Liver (tissue), 9 donors: Measurements from ENCODE around the gene SERINC5. TPM values are rescaled to one million over a fixed set of nuclear protein-coding genes. Genes with fewer than 3 reads are reported as not detected.

Source experiments
- DNase-seq: peaks from one replicate; pipeline ENCODE4 v3.0.0-alpha.2; 2017; ENCODE audit warnings: low spot score
- H3K27ac ChIP-seq, 2 donors: one replicate each; pipeline ENCODE4 v1.7.0; 2013; ENCODE audit warnings: inconsistent platforms in 2 of 2, low read length in 2 of 2, control low read depth in 1 of 2, low read depth in 1 of 2, mild to moderate bottlenecking in 1 of 2
- H3K27me3 ChIP-seq, 4 donors: one replicate each; pipeline versions ENCODE4 v1.6.1 to v1.7.0; 2013; ENCODE audit warnings: low read length in 3 of 4, inconsistent platforms in 1 of 4, mild to moderate bottlenecking in 1 of 4, moderate library complexity in 1 of 4; ENCODE audit not compliant: control insufficient read depth in 4 of 4, insufficient read depth in 4 of 4
- H3K36me3 ChIP-seq, 4 donors: one replicate each; pipeline versions ENCODE4 v1.6.1 to v1.7.0; 2013; ENCODE audit warnings: low read length in 3 of 4, mild to moderate bottlenecking in 3 of 4, low read depth in 1 of 4, moderate library complexity in 1 of 4; ENCODE audit not compliant: control insufficient read depth in 4 of 4, insufficient read depth in 3 of 4
- H3K4me1 ChIP-seq, 4 donors: one replicate each; pipeline versions ENCODE4 v1.6.1 to v1.7.0; 2013; ENCODE audit warnings: low read length in 3 of 4, mild to moderate bottlenecking in 3 of 4, moderate library complexity in 1 of 4; ENCODE audit not compliant: control insufficient read depth in 4 of 4, insufficient read depth in 4 of 4
- H3K4me3 ChIP-seq, 3 donors: one replicate each; pipeline versions ENCODE4 v1.6.1 to v1.7.0; 2013; ENCODE audit warnings: low read length in 3 of 3, control low read depth in 1 of 3, low read depth in 1 of 3, mild to moderate bottlenecking in 1 of 3
- H3K9ac ChIP-seq, 2 donors: one replicate each; pipeline ENCODE4 v1.7.0; 2013; ENCODE audit warnings: low read length in 2 of 2, mild to moderate bottlenecking in 2 of 2, moderate library complexity in 2 of 2, control low read depth in 1 of 2, low read depth in 1 of 2
- H3K9me3 ChIP-seq, 4 donors: one replicate each; pipeline versions ENCODE4 v1.6.1 to v1.7.0; 2013; ENCODE audit warnings: low read length in 3 of 4; ENCODE audit not compliant: control insufficient read depth in 4 of 4
- ATF3 ChIP-seq: IDR thresholded peaks from 2 replicates; pipeline ENCODE4 v1.6.1; 2016; ENCODE audit warnings: antibody characterized with exemption
- CTCF ChIP-seq: fragments of 150-350 bp; IDR thresholded peaks from 2 replicates; pipeline ENCODE4 v1.5.1; 2017; ENCODE audit warnings: improper control_type of control experiment, low read depth, low read length; ENCODE audit not compliant: missing input control
- EGR1 ChIP-seq, 2 donors: IDR thresholded peaks; 2 replicates each; pipeline ENCODE4 v1.6.1; 2016 to 2018; ENCODE audit warnings: antibody characterized with exemption in 2 of 2, low read depth in 2 of 2
- FOXA1 ChIP-seq: IDR thresholded peaks from 2 replicates; pipeline ENCODE4 v1.6.1; 2016; ENCODE audit warnings: antibody characterized with exemption
- FOXA2 ChIP-seq: IDR thresholded peaks from 2 replicates; pipeline ENCODE4 v1.6.1; 2016; ENCODE audit warnings: antibody characterized with exemption
- GABPA ChIP-seq, 2 donors: IDR thresholded peaks in 1 of 2; conservative IDR thresholded peaks in 1 of 2; 2 replicates each; pipeline ENCODE4 v1.6.1; 2016; ENCODE audit warnings: antibody characterized with exemption in 2 of 2, mild to moderate bottlenecking in 1 of 2, moderate library complexity in 1 of 2
- HNF4A ChIP-seq, 2 donors: conservative IDR thresholded peaks; 2 replicates each; pipeline ENCODE4 v1.6.1; 2016; ENCODE audit warnings: antibody characterized with exemption in 2 of 2, mild to moderate bottlenecking in 2 of 2
- HNF4G ChIP-seq: IDR thresholded peaks from 2 replicates; pipeline ENCODE4 v1.6.1; 2016; ENCODE audit warnings: antibody characterized with exemption
- JUND ChIP-seq, 2 donors: IDR thresholded peaks; 2 replicates each; pipeline ENCODE4 v1.6.1; 2016; ENCODE audit warnings: antibody characterized with exemption in 2 of 2
- MAX ChIP-seq: IDR thresholded peaks from 2 replicates; pipeline ENCODE4 v1.6.1; 2016; ENCODE audit warnings: antibody characterized with exemption
- NR2F2 ChIP-seq: IDR thresholded peaks from 2 replicates; pipeline ENCODE4 v1.6.1; 2016; ENCODE audit warnings: antibody characterized with exemption
- RAD21 ChIP-seq, 2 donors: IDR thresholded peaks; 2 replicates each; pipeline ENCODE4 v1.6.1; 2016; ENCODE audit warnings: antibody characterized with exemption in 2 of 2, mild to moderate bottlenecking in 2 of 2
- REST ChIP-seq: IDR thresholded peaks from 2 replicates; pipeline ENCODE4 v1.6.1; 2016; ENCODE audit warnings: antibody characterized with exemption, mild to moderate bottlenecking
- RXRA ChIP-seq, 2 donors: IDR thresholded peaks; 2 replicates each; pipeline ENCODE4 v1.6.1; 2017 to 2018; ENCODE audit warnings: antibody characterized with exemption in 2 of 2, mild to moderate bottlenecking in 1 of 2
- SP1 ChIP-seq: IDR thresholded peaks from 2 replicates; pipeline ENCODE4 v1.6.1; 2018; ENCODE audit warnings: antibody characterized with exemption, mild to moderate bottlenecking
- TAF1 ChIP-seq: conservative IDR thresholded peaks from 2 replicates; pipeline ENCODE4 v1.6.1; 2016; ENCODE audit warnings: antibody characterized with exemption, mild to moderate bottlenecking
- YY1 ChIP-seq: IDR thresholded peaks from 2 replicates; pipeline ENCODE4 v1.6.1; 2016; ENCODE audit warnings: antibody characterized with exemption, mild to moderate bottlenecking
- ZBTB33 ChIP-seq: IDR thresholded peaks from 2 replicates; pipeline ENCODE4 v1.6.1; 2016; ENCODE audit warnings: antibody characterized with exemption
- whole genome bisulfite sequencing: extraction: QIAGEN DNeasy Blood & Tissue Kit; methylation state at CpG from one replicate; pipeline ENCODE4 v1.1.7; 2013; 5-methylcytosine and 5-hydroxymethylcytosine counted together
- polyA plus RNA-seq, 2 donors: library from polyadenylated mRNA; stranded (reverse) in 1 of 2; unstranded in 1 of 2; fragments of 200-250 nt in 1 of 2; fragments of >200 nt in 1 of 2; fragmentation: Nextera tagmentation in 1 of 2; extraction: Ambion mirVana in 1 of 2; gene quantifications; one replicate each; pipeline versions ENCODE4 v1.2.1 to v1.2.3, GENCODE V29; 2013 to 2015
- total RNA-seq, 2 donors: library from RNA; depleted of rRNA; stranded (reverse); fragments of >200 nt; gene quantifications; one replicate each; pipeline ENCODE4 v1.2.3, GENCODE V29; 2014
- donor health status: healthy.
- donor health status: healthy.
- donor health status: healthy.
- donor health status: healthy.
- donor health status: healthy.

Gene SERINC5
- total and polyA plus RNA-seq, 4 donors = 22.2 to 82.3 (median 32.0) TPM

GRCh38 chr5:80223561-80223960 lies 32.3 kb downstream of the SERINC5 start:
- H3K9me3 ChIP-seq = no peaks in the 10 kb centered on the region
- no peaks in the 10 kb centered on the region for H3K27me3 ChIP-seq
- H3K36me3 ChIP-seq = no peaks in the 10 kb centered on the region
- no peak overlapping the region for H3K9ac ChIP-seq
- TF ChIP-seq JUND (IDR thresholded peaks at IDR 0.05) = no peak
- no peak for TF ChIP-seq ZBTB33
- no peak for TF ChIP-seq ATF3
- no peak for TF ChIP-seq FOXA2
- TF ChIP-seq HNF4G = no peak
- no peak for TF ChIP-seq YY1
- TF ChIP-seq TAF1 = no peak
- TF ChIP-seq RXRA (IDR thresholded peaks at IDR 0.05) = no peak
- TF ChIP-seq CTCF = no peak
- TF ChIP-seq HNF4A (conservative IDR thresholded peaks at IDR 0.05) = no peak
- TF ChIP-seq SP1 = no peak
- no peak for TF ChIP-seq FOXA1
- no peak for TF ChIP-seq RAD21 (IDR thresholded peaks at IDR 0.05)
- no peak for TF ChIP-seq GABPA (IDR thresholded peaks at IDR 0.05 in 1 of 2, conservative IDR thresholded peaks at IDR 0.05 in 1 of 2)
- TF ChIP-seq NR2F2 = no peak
- TF ChIP-seq MAX = no peak
- no peak for TF ChIP-seq EGR1 (IDR thresholded peaks at IDR 0.05; ENCODE audit: low read depth in 2 of 2)
- TF ChIP-seq REST = no peak
- H3K4me3 ChIP-seq = no peak overlapping the region
- WGBS = 90% methylated on average over 9 of the region's 9 CpGs
- H3K27ac ChIP-seq = no peak overlapping the region
- H3K4me1 ChIP-seq = peaks cover 11 to 38% (median 25%) of the 10 kb centered on the region in 4 donors
- no peak for DNase-seq
